ENCODE results near the gene ACAN. TPM values are rescaled to one million over a fixed set of nuclear protein-coding genes. Genes with fewer than 3 reads are reported as not detected.

Gene ACAN
- total and polyA plus RNA-seq, 2 of the 8 experiments (the other 6 are each of a cell fraction or from before 2014, with no cell fraction given) = 0.71 to 0.73 TPM

DNA sequence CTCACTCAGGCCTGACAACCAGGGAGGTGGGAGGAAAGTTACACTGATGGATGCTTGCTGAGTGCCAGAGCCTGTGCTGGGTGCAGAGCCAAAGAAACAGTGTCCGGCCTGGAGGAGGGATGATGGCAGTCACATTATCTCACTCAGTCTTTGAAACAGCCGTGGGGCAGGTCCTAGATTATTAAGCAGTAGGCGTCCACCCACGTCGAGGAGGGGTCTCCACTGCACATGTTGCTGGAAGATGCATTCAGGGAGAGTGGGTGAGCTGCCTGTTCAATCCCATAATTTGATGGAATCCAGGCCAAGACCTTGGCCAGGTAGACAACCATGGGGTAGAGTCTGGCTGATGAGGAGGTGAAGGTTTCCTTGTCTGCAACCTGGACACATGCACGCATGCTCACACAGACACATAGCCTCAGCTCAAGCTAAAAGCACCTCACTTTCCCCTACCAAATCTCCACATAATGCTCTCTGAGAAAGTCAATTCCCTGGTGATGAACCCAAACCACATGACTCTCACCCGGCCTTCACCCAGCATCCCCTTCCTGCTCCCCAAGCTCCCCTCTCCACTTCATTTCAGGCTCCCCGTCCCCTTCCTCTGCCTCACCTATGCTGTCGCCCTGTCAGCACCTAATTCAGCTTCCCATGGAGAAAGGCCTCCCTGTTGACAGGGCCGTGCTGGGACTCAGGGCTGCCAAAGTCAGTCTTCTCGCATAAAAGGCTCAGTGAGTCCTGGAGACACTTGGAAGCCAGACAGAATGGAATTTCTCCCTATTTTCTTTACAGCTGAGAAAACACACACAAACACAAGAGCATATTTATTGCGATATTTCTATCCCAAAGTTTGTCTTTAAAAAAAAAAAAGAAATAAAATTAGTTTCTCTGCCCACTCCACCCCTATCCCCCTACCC lies 29.8 kb downstream of the ACAN start (continued):
- TF ChIP-seq POU5F1 (IDR thresholded peaks at IDR 0.05; ENCODE audit: low read depth, low read length) (no peak), YY1 (IDR thresholded peaks at IDR 0.05; ENCODE audit: low read depth, low read length) (no peak), CBX8 (IDR thresholded peaks at IDR 0.05; ENCODE audit: borderline replicate concordance, low read depth, low read length) (no peak), RBBP5 (IDR thresholded peaks at IDR 0.05; ENCODE audit: borderline replicate concordance, low read depth, low read length) (no peak), SP4 (IDR thresholded peaks at IDR 0.05; ENCODE audit: low read length) (no peak)
